Muscle of leg (tissue), 9 donors: ENCODE measurements around the gene ZNF248. TPM values are rescaled to one million over a fixed set of nuclear protein-coding genes. Genes with fewer than 3 reads are reported as not detected.

Source experiments
- polyA plus RNA-seq, 8 donors: library from polyadenylated mRNA; unstranded; fragments of 120-200 nt; gene quantifications; one replicate each; pipeline versions ENCODE4 v1.2.1 to v1.2.3, GENCODE V29; 2013; ENCODE audit warnings: inconsistent platforms in 1 of 8, low replicate concordance in 1 of 8; ENCODE audit not compliant: insufficient read length in 8 of 8, insufficient read depth in 1 of 8
- total RNA-seq: library from RNA; stranded (reverse); fragments of 120-200 nt; gene quantifications from one replicate; pipeline ENCODE4 v1.2.4, GENCODE V29; 2013

The ZNF248 gene
- total and polyA plus RNA-seq, 9 donors: 14.4 to 20.2 (median 17.0) TPM

Other genes starting within 250 kb of the ZNF248 start
- 15.6 TPM for gene ZNF25, start 119.0 kb upstream of the ZNF248 start, total RNA-seq
- 10 to 100 TPM in 7 of 8 donors, 1 to 10 TPM in 1; 8.8 to 13.5 (median 11.6) TPM for gene ZNF25, start 119.0 kb upstream of the ZNF248 start, polyA plus RNA-seq
- 21.7 TPM for gene ZNF33A, start 153.1 kb upstream of the ZNF248 start, total RNA-seq
- gene ZNF33A, start 153.1 kb upstream of the ZNF248 start, polyA plus RNA-seq: 10 to 100 TPM; 10.4 to 17.9 (median 14.4) TPM
- 12.2 TPM for gene ZNF37A, start 236.7 kb upstream of the ZNF248 start, total RNA-seq
- gene ZNF37A, start 236.7 kb upstream of the ZNF248 start, polyA plus RNA-seq: 10 to 100 TPM in 1 of 8 donors, 1 to 10 TPM in 7; 6.3 to 12.0 (median 8.4) TPM